Right atrium auricular region (tissue), 2 donors: ENCODE results near the gene VOPP1. TPM values are rescaled to one million over a fixed set of nuclear protein-coding genes. Genes with fewer than 3 reads are reported as not detected.

Source experiments
- DNase-seq: peaks from one replicate; pipeline ENCODE4 v3.0.0-alpha.2; 2019; ENCODE audit warnings: low spot score
- H3K27ac ChIP-seq, 2 donors: fragments of 200-600 bp; sonication (generic); 1 replicate in 1 of 2; 2 replicates in 1 of 2; pipeline ENCODE4 v1.5.1; 2016 to 2019
- H3K27me3 ChIP-seq, 2 donors: fragments of 200-600 bp; sonication (generic); one replicate each; pipeline versions ENCODE4 v1.5.1 to v1.6.0; 2017 to 2019
- H3K36me3 ChIP-seq: fragments of 200-600 bp; sonication (generic); one replicate; pipeline ENCODE4 v1.5.1; 2016
- H3K4me1 ChIP-seq, 2 donors: fragments of 200-600 bp; sonication (generic); one replicate each; pipeline versions ENCODE4 v1.5.1 to v1.6.0; 2017 to 2019
- H3K4me3 ChIP-seq, 2 donors: fragments of 200-600 bp; sonication (generic); 1 replicate in 1 of 2; 2 replicates in 1 of 2; pipeline ENCODE4 v1.5.1; 2017 to 2019; ENCODE audit warnings: mild to moderate bottlenecking in 1 of 2, moderate library complexity in 1 of 2
- H3K9me3 ChIP-seq, 2 donors: fragments of 200-600 bp; sonication (generic); one replicate each; pipeline ENCODE4 v1.5.1; 2019
- total RNA-seq, 2 donors: library from RNA; depleted of rRNA; stranded (reverse); fragments of >200 nt; gene quantifications; one replicate each; pipeline ENCODE4 v1.1.0, GENCODE V29; 2016
- TF ChIP-seq, protein P1 (sequence below), 2 donors: fragments of 200-600 bp; sonication (generic); IDR thresholded peaks; one replicate each; pipeline ENCODE4 v1.5.1; 2019; ENCODE audit warnings: antibody characterized with exemption in 2 of 2

VOPP1 gene
- total RNA-seq, 2 donors from 2014 or later: 21.4 to 24.1 TPM

DNA sequence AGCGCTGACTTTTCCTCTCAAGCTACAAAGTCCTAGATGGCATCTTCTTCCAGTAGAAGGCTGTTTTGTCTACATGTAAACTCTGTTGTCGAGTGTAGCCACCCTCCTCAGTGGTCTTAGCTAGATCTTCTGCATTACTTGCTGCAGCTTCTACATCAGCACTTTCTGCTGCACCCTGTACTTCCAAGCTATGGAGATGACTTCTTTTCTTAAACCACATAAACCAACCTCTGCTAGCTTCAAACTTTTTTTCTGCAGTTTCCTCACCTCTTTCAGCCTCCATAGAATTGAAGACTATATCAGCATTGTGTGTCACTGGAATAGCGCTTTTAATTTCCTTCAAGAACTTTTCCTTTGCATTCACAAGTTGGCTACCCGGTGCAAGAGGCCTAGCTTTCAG is 119.3 kb downstream of the VOPP1 start:
- Histone ChIP-seq H3K9me3 (no peaks in the 10 kb centered on the region), H3K27me3 (no peaks in the 10 kb centered on the region), H3K4me3 (no peak overlapping the region), H3K4me1 (no peaks in the 10 kb centered on the region), H3K36me3 (no peaks in the 10 kb centered on the region), H3K27ac (no peak overlapping the region)
- no peak for DNase-seq
- TF ChIP-seq, protein P1, sequence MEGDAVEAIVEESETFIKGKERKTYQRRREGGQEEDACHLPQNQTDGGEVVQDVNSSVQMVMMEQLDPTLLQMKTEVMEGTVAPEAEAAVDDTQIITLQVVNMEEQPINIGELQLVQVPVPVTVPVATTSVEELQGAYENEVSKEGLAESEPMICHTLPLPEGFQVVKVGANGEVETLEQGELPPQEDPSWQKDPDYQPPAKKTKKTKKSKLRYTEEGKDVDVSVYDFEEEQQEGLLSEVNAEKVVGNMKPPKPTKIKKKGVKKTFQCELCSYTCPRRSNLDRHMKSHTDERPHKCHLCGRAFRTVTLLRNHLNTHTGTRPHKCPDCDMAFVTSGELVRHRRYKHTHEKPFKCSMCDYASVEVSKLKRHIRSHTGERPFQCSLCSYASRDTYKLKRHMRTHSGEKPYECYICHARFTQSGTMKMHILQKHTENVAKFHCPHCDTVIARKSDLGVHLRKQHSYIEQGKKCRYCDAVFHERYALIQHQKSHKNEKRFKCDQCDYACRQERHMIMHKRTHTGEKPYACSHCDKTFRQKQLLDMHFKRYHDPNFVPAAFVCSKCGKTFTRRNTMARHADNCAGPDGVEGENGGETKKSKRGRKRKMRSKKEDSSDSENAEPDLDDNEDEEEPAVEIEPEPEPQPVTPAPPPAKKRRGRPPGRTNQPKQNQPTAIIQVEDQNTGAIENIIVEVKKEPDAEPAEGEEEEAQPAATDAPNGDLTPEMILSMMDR (IDR thresholded peaks at IDR 0.05): no peak

DNA sequence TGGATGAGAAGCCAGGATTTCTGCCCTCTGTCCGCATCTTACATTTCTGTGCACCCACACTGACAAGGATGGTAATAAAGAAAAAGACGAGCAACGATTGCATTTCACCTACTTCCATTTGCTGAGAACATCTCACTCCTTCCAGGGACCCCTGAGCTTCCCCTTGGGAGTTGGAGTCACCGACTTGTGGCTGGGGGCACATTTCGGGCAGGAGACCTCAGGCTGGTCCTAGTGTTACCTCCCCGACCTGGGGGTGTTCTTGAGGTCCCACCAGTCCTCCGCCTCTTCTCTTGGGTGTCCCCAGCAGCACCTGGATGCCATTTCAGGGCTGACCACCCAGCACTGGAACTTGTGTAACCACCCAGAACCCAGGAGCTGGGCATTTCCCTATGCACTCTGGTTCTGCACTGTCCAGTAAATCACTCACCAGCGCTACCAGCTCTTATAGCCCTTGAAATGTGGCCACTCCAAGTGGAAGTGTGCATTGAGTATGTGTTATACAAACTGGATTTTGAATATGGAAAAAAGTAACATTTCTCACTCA is 122.2 kb downstream of the VOPP1 start:
- no peak overlapping the region for H3K27ac ChIP-seq
- TF ChIP-seq, protein P1 (IDR thresholded peaks at IDR 0.05): no peak
- no peak for DNase-seq
- no peaks in the 10 kb centered on the region for H3K9me3 ChIP-seq
- no peaks in the 10 kb centered on the region for H3K4me1 ChIP-seq
- H3K4me3 ChIP-seq: no peak overlapping the region
- no peaks in the 10 kb centered on the region for H3K36me3 ChIP-seq
- no peaks in the 10 kb centered on the region for H3K27me3 ChIP-seq

DNA sequence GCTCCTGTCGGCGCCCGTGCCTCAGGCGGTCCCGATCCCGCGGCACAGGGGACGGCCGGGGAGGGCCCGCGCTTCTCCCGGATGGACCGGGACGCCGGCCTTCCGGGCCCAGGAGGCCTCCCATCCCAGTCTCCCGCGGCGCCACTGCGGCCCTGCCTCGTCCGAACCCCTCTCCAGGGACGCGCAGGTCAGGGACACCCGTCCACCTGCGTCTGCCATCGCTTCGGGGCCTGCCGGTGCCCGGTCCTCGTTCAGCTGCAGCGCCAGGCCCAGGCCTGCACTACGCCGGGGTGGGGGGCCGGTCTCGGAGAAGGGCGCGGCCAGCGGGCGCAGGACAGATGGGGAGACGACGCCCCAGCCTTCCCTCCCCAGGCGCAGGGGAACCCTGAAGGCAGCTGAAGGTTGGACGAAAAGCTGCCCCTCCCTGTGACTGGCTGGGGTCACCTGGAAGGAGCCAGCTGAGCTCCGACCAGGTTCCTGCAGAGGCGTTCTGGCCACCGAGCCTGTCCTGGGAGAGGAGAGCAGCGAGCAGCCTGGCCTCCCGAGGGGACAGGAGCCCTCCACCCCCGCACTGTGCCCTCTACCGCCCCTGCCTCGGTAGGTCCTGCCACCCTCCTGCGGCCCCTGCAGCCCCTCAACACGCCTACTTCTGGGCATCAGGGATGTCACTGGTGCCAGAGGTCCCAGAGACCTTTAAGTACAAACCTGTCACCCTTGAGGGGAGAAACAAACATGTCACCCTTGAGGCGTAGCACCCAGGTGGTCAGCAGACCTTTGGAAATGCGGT is 122.9 kb downstream of the VOPP1 start:
- no peaks in the 10 kb centered on the region for H3K27me3 ChIP-seq
- no peak for DNase-seq
- TF ChIP-seq, protein P1 (IDR thresholded peaks at IDR 0.05): no peak
- no peak overlapping the region for H3K27ac ChIP-seq
- H3K4me1 ChIP-seq: no peaks in the 10 kb centered on the region
- no peaks in the 10 kb centered on the region for H3K36me3 ChIP-seq
- H3K9me3 ChIP-seq: no peaks in the 10 kb centered on the region
- no peak overlapping the region for H3K4me3 ChIP-seq

DNA sequence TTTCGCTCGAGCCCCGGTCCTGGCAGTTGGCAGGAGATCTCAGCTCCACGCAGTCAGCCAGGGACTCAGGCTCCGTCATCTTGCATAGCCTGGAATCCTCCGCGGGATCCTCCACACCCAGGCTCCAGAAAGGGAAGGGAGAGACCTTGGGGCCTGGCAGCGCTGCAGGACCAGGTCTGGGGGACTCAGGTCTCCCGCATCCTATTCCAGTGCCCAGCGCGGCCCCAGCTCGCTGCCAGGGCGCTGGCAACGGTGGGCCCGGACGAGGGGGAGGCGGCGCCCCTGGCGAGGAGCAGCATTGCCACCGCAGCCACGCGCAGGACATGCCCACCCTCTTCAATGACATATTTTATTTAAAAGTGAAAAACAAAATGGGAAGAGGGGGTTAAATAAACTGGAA is 123.8 kb downstream of the VOPP1 start:
- Histone ChIP-seq H3K36me3 (no peaks in the 10 kb centered on the region), H3K27ac (no peak overlapping the region), H3K4me3 (no peak overlapping the region), H3K4me1 (no peaks in the 10 kb centered on the region), H3K27me3 (no peaks in the 10 kb centered on the region), H3K9me3 (no peaks in the 10 kb centered on the region)
- DNase-seq: no peak
- TF ChIP-seq, protein P1 (IDR thresholded peaks at IDR 0.05): no peak

DNA sequence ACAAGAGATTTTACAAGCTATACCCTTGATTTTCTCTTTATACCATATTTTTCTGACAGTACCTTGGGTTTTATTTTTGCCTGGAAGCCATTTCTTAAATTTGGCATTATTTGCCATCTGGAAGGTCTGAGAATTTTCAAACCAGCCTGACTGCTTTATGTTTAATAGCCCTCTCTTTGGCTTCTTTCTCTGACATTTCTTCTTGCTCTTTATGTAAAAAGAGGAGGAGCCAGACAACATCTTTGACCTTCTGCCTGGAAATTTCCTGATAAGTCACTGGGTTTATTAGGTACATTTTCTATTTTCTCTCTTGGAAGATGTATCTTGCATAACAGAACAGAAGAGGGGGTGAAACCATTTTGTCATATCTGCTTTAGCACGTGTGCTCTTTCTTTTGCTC is 127.5 kb downstream of the VOPP1 start:
- Histone ChIP-seq H3K9me3 (no peaks in the 10 kb centered on the region), H3K4me3 (no peak overlapping the region), H3K4me1 (peaks cover 0 to 15% of the 10 kb centered on the region in 2 donors), H3K36me3 (no peaks in the 10 kb centered on the region), H3K27ac (no peak overlapping the region), H3K27me3 (no peaks in the 10 kb centered on the region)
- TF ChIP-seq, protein P1 (IDR thresholded peaks at IDR 0.05): no peak
- DNase-seq: no peak
